Measurements from ENCODE around the gene ITPKB.

Gene ITPKB

GRCh38 chr1:226661271-226661670, 77.8 kb downstream of the ITPKB start:
- TF ChIP-seq YY1 (IDR thresholded peaks at IDR 0.05; ENCODE audit: low read depth) (no peak), EP300 (IDR thresholded peaks at IDR 0.05; ENCODE audit: borderline replicate concordance) (no peak)

GRCh38 chr1:226660410-226661182, 78.5 kb downstream of the ITPKB start:
- TF ChIP-seq YY1 (IDR thresholded peaks at IDR 0.05; ENCODE audit: low read depth) (no peak), EGR1 (IDR thresholded peaks at IDR 0.05) (no peak), TEAD4 (IDR thresholded peaks at IDR 0.05) (no peak)

DNA sequence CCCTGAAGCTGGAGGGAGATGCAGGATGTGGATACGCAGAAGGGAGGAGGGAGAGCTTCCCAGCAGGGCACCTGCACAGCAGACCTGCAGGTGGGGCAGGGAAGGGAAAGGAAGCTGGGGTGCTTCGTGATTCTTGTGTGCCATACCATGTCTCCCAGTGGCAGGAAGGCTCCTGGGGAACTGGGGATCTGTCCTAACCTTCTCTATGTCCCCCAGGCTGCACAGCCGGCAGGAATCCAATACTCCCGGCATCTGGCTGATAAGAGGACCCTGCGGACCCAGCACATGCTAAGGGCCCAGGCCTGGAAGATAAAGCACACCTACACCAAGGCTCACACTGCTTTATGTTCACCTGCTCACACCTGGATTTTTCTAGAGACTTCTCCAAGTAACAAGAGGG, 79.4 kb downstream of the ITPKB start:
- TF ChIP-seq EP300 (IDR thresholded peaks at IDR 0.05; ENCODE audit: borderline replicate concordance) (no peak), TAF1 (IDR thresholded peaks at IDR 0.05; ENCODE audit: low read depth) (no peak), YY1 (IDR thresholded peaks at IDR 0.05; ENCODE audit: low read depth) (no peak), EGR1 (IDR thresholded peaks at IDR 0.05) (no peak), CREB1 (IDR thresholded peaks at IDR 0.05; ENCODE audit: low read depth) (no peak), REST (IDR thresholded peaks at IDR 0.05; ENCODE audit: low read depth) (no peak), CEBPB (IDR thresholded peaks at IDR 0.05) (no peak), NFIC (IDR thresholded peaks at IDR 0.05) (no peak), RAD21 (IDR thresholded peaks at IDR 0.05; ENCODE audit: low read depth) (no peak), TCF12 (IDR thresholded peaks at IDR 0.05; ENCODE audit: low read depth) (no peak), TEAD4 (IDR thresholded peaks at IDR 0.05) (no peak), ZBTB7A (IDR thresholded peaks at IDR 0.05; ENCODE audit: low read depth) (no peak), FOXM1 (IDR thresholded peaks at IDR 0.05; ENCODE audit: borderline replicate concordance, low read depth) (no peak)
- TF ChIP-seq, protein P1, sequence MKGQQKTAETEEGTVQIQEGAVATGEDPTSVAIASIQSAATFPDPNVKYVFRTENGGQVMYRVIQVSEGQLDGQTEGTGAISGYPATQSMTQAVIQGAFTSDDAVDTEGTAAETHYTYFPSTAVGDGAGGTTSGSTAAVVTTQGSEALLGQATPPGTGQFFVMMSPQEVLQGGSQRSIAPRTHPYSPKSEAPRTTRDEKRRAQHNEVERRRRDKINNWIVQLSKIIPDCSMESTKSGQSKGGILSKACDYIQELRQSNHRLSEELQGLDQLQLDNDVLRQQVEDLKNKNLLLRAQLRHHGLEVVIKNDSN (IDR thresholded peaks at IDR 0.05) = no peak

- no peak for TF ChIP-seq NFIC (IDR thresholded peaks at IDR 0.05)
- TF ChIP-seq ZBTB7A (IDR thresholded peaks at IDR 0.05; ENCODE audit: low read depth) = no peak
- no peak for TF ChIP-seq FOXM1 (IDR thresholded peaks at IDR 0.05; ENCODE audit: borderline replicate concordance, low read depth)
- TF ChIP-seq RAD21 (IDR thresholded peaks at IDR 0.05; ENCODE audit: low read depth) = no peak
Observed at GRCh38 chr1:226659136-226659535, 79.9 kb downstream of the ITPKB start.

DNA sequence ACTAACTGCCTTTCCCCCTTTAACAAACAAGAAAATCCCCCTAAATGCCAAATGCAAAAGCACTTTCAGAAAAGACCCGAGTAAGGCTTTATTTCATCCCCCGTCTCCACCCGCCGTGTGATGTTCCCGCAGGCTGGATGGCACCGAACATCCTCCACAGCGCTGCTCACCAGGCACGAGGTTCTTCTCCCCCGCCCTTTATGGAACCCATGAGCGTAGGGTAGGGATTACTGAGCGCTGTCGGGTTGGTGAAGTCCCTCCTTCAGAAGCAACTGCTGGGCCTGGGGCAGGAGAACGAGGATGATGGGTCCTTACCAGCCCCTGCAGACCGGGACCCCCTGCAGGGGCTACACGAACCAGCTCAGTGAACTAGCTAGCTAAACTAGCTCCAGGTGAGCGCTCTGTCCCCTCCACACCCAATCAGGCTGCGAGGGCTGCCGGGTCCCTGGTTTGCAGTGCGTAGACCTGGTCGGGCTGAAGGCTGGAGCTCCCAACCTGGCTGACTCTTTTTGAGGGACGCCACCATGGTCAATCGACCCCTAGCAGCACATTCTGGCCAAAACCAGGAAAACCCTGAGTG, 80.4 kb downstream of the ITPKB start:
- no peak for TF ChIP-seq NFIC (IDR thresholded peaks at IDR 0.05)
- no peak for TF ChIP-seq FOXM1 (IDR thresholded peaks at IDR 0.05; ENCODE audit: borderline replicate concordance, low read depth)
- TF ChIP-seq TEAD4 (IDR thresholded peaks at IDR 0.05) = no peak

GRCh38 chr1:226657895-226658545, 81.1 kb downstream of the ITPKB start:
- TF ChIP-seq CREB1 (IDR thresholded peaks at IDR 0.05; ENCODE audit: low read depth) (no peak), ZBTB7A (IDR thresholded peaks at IDR 0.05; ENCODE audit: low read depth) (no peak), TAF1 (IDR thresholded peaks at IDR 0.05; ENCODE audit: low read depth) (no peak), EGR1 (IDR thresholded peaks at IDR 0.05) (no peak), NFIC (IDR thresholded peaks at IDR 0.05) (no peak), EP300 (IDR thresholded peaks at IDR 0.05; ENCODE audit: borderline replicate concordance) (no peak), TCF12 (IDR thresholded peaks at IDR 0.05; ENCODE audit: low read depth) (no peak), RAD21 (IDR thresholded peaks at IDR 0.05; ENCODE audit: low read depth) (no peak), REST (IDR thresholded peaks at IDR 0.05; ENCODE audit: low read depth) (no peak), FOXM1 (IDR thresholded peaks at IDR 0.05; ENCODE audit: borderline replicate concordance, low read depth) (no peak), YY1 (IDR thresholded peaks at IDR 0.05; ENCODE audit: low read depth) (no peak), CEBPB (IDR thresholded peaks at IDR 0.05) (no peak), TEAD4 (IDR thresholded peaks at IDR 0.05) (no peak)
- TF ChIP-seq, protein P1 (IDR thresholded peaks at IDR 0.05) = no peak
- TF ChIP-seq, protein P2, sequence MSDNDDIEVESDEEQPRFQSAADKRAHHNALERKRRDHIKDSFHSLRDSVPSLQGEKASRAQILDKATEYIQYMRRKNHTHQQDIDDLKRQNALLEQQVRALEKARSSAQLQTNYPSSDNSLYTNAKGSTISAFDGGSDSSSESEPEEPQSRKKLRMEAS (IDR thresholded peaks at IDR 0.05) = no peak
